Posterior cingulate gyrus (tissue), 11 donors: ENCODE measurements around the gene GAN.

Experiments
- DNase-seq, 10 donors: peaks; one replicate each; pipeline versions ENCODE4 v3.0.0 to v3.0.0-alpha.2; 2020 to 2021; ENCODE audit warnings: mixed read lengths in 3 of 10
- intact Hi-C: fragments of 100-400 bp; cut with DNase I; formaldehyde crosslinking; loops from one replicate; pipeline ENCODE4 v1.15.1; 2023

The GAN gene

GRCh38 chr16:81347425-81347824, 32.7 kb downstream of the GAN start:
- DNase-seq = no peak
- intact Hi-C loops = no loop called here

GRCh38 chr16:81349608-81350305, 35.0 kb downstream of the GAN start:
- intact Hi-C loops = no loop called here
- DNase-seq = no peak

- intact Hi-C loops = no loop called here
- no peak for DNase-seq
Measured at GRCh38 chr16:81350306-81350615, 35.5 kb downstream of the GAN start.

GRCh38 chr16:81353895-81354294, 39.1 kb downstream of the GAN start:
- no peak for DNase-seq
- intact Hi-C loops = no loop called here

- DNase-seq = no peak
Measured at GRCh38 chr16:81357711-81358260, 43.0 kb downstream of the GAN start.

GRCh38 chr16:81358860-81359259, 44.1 kb downstream of the GAN start:
- intact Hi-C loops = no loop called here
- no peak for DNase-seq

More at GRCh38 chr16:81357711-81358260, 43.0 kb downstream of the GAN start:
- intact Hi-C loops = no loop called here

- DNase-seq = no peak
- intact Hi-C loops = loop anchor here (10.0 kb wide), 1 partner anchor 515 kb away; no protein-coding TSS in a partner anchor
Measured at GRCh38 chr16:81360135-81360534, 45.4 kb downstream of the GAN start.

- no peak for DNase-seq
- intact Hi-C loops = loop anchor here (1.0 to 10.0 kb wide), 2 partner anchors 358 to 509 kb away; no protein-coding TSS in a partner anchor
Measured at GRCh38 chr16:81365731-81366130, 51.0 kb downstream of the GAN start.

GRCh38 chr16:81366316-81366932, 51.7 kb downstream of the GAN start:
- intact Hi-C loops = loop anchor here (1.0 to 10.0 kb wide), 2 partner anchors 357 to 508 kb away; no protein-coding TSS in a partner anchor
- DNase-seq = no peak

GRCh38 chr16:81367821-81368220, 53.1 kb downstream of the GAN start:
- intact Hi-C loops = loop anchor here (10.0 kb wide), 1 partner anchor 507 kb away; no protein-coding TSS in a partner anchor
- DNase-seq = no peak

GRCh38 chr16:81369888-81370504, 55.2 kb downstream of the GAN start:
- no peak for DNase-seq
- intact Hi-C loops = loop anchor here (10.0 kb wide), 1 partner anchor 505 kb away; no protein-coding TSS in a partner anchor

GRCh38 chr16:81371106-81371505, 56.3 kb downstream of the GAN start:
- no peak for DNase-seq
- intact Hi-C loops = no loop called here

GRCh38 chr16:81374550-81374949, 59.8 kb downstream of the GAN start:
- DNase-seq = no peak
- intact Hi-C loops = no loop called here

- DNase-seq = no peak
Measured at GRCh38 chr16:81376880-81377279, 62.1 kb downstream of the GAN start.

GRCh38 chr16:81378049-81378448, 63.3 kb downstream of the GAN start:
- DNase-seq = no peak
- intact Hi-C loops = no loop called here

More at GRCh38 chr16:81376880-81377279, 62.1 kb downstream of the GAN start:
- intact Hi-C loops = no loop called here

GRCh38 chr16:81380932-81381331, 66.2 kb downstream of the GAN start:
- DNase-seq = no peak
- intact Hi-C loops = no loop called here

GRCh38 chr16:81384006-81384405, 69.2 kb downstream of the GAN start:
- intact Hi-C loops = no loop called here
- DNase-seq = no peak

- intact Hi-C loops = no loop called here
Measured at GRCh38 chr16:81385031-81385756, 70.4 kb downstream of the GAN start.

GRCh38 chr16:81388357-81388756, 73.6 kb downstream of the GAN start:
- peak in 1 of 10 donors; percentile 60 for DNase-seq
- intact Hi-C loops = no loop called here

More at GRCh38 chr16:81385031-81385756, 70.4 kb downstream of the GAN start:
- DNase-seq = no peak

- no peak for DNase-seq
- intact Hi-C loops = no loop called here
Measured at GRCh38 chr16:81390840-81391239, 76.1 kb downstream of the GAN start.

- intact Hi-C loops = no loop called here
- no peak for DNase-seq
Measured at GRCh38 chr16:81392011-81392410, 77.2 kb downstream of the GAN start.
